ENCODE results near the gene RBM3.

Gene RBM3

DNA sequence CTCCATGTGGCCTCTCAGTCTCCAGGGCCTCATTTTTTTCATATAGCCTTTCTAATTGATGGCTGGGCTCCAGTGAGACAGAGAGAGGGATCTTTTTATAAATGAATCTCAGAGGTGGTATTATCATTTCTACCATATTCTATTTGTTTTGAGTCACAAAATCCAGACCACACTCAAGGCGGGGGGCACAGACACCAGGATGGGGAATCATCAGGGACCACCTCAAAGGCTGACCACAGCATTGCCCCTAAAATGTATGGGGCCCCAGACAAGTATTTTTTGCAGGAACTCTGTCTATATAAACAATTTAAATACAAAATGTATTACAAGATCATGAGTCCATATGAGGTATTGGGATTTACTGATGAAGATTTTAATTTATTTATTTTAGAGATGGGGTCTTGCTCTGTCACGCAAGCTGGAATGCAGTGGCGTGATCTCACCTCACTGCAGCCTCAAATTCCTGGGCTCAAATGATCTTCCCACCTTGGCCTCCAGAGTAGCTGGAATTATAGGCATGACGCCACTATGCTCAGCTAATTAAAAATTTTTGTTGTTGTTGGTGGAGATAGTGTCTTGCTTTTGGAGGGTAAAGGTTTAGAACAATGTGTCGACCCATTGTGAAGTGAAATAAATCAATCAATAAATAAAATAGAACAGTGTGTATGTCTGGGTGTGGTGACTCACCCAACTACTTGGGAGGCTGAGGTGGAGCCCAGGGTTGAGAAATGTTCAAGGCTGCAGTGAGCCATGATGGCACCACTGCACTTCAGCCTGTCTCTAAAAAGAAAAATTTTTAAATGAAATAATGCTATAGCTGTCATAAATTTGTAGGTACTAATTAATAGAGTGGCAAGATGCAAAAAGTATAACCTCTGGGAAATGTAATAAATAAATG lies 52.4 kb downstream of the RBM3 start:
- no peak overlapping the region for H3K4me2 ChIP-seq (ENCODE audit: low read length)
- H3K27ac ChIP-seq: no peak overlapping the region
- H3K9ac ChIP-seq: no peak overlapping the region
- no peaks in the 10 kb centered on the region for H3K4me1 ChIP-seq
- H3K27me3 ChIP-seq (ENCODE audit: control insufficient read depth, insufficient read depth, low read length): no peaks in the 10 kb centered on the region
- H3K79me2 ChIP-seq: no peaks in the 10 kb centered on the region
- H2AFZ ChIP-seq: no peak overlapping the region
- no peaks in the 10 kb centered on the region for H3K36me3 ChIP-seq (ENCODE audit: control insufficient read depth, insufficient read depth, low read length)
- H3K4me3 ChIP-seq (ENCODE audit: low read depth, low read length): no peak overlapping the region
- TF ChIP-seq, protein P1, sequence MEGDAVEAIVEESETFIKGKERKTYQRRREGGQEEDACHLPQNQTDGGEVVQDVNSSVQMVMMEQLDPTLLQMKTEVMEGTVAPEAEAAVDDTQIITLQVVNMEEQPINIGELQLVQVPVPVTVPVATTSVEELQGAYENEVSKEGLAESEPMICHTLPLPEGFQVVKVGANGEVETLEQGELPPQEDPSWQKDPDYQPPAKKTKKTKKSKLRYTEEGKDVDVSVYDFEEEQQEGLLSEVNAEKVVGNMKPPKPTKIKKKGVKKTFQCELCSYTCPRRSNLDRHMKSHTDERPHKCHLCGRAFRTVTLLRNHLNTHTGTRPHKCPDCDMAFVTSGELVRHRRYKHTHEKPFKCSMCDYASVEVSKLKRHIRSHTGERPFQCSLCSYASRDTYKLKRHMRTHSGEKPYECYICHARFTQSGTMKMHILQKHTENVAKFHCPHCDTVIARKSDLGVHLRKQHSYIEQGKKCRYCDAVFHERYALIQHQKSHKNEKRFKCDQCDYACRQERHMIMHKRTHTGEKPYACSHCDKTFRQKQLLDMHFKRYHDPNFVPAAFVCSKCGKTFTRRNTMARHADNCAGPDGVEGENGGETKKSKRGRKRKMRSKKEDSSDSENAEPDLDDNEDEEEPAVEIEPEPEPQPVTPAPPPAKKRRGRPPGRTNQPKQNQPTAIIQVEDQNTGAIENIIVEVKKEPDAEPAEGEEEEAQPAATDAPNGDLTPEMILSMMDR (IDR thresholded peaks at IDR 0.05): no peak
- no peaks in the 10 kb centered on the region for H3K9me3 ChIP-seq (ENCODE audit: control insufficient read depth, low read length)

Data from parathyroid adenoma (tissue), 2 donors.